Adrenal gland (tissue), 12 donors: Measurements from ENCODE around the gene RASA3. TPM values are rescaled to one million over a fixed set of nuclear protein-coding genes. Genes with fewer than 3 reads are reported as not detected.
A peak's percentile ranks its signal among the peaks of the same experiment; 100 is the strongest.
"Not testable (repeated sequence)": the region's sequence is repeated elsewhere in the genome, so short reads cannot be mapped to it uniquely, and the experiment has no call there.

ENCODE experiments used
- DNase-seq, 7 donors: peaks; one replicate each; pipeline ENCODE4 v3.0.0-alpha.2; 2019 to 2020
- H3K27ac ChIP-seq, 5 donors: fragments of 200-600 bp; sonication (generic) in 4 of 5; 1 replicate in 3 of 5; 2 replicates in 2 of 5; pipeline versions ENCODE4 v1.5.1 to v1.8.0; 2016 to 2020; ENCODE audit warnings: mild to moderate bottlenecking in 1 of 5
- H3K27me3 ChIP-seq: fragments of 200-600 bp; 2 replicates; pipeline ENCODE4 v1.8.0; 2021
- H3K36me3 ChIP-seq, 2 donors: fragments of 200-600 bp; replicated peaks in 1 of 2; 1 replicate in 1 of 2; 2 replicates in 1 of 2; pipeline versions ENCODE4 v1.5.1 to v1.8.0; 2018 to 2022
- H3K4me1 ChIP-seq, 2 donors: fragments of 200-600 bp; replicated peaks in 1 of 2; 1 replicate in 1 of 2; 2 replicates in 1 of 2; pipeline versions ENCODE4 v1.5.1 to v1.8.0; 2018 to 2021
- H3K4me3 ChIP-seq, 4 donors: fragments of 200-600 bp; sonication (generic) in 3 of 4; one replicate each; pipeline ENCODE4 v1.5.1; 2016 to 2018
- H3K9me3 ChIP-seq, 3 donors: fragments of 200-600 bp; sonication (generic) in 1 of 3; replicated peaks in 1 of 3; 1 replicate in 2 of 3; 2 replicates in 1 of 3; pipeline versions ENCODE4 v1.5.1 to v1.8.0; 2016 to 2021
- POLR2A ChIP-seq, 2 donors: fragments of 450-650 bp; IDR thresholded peaks; one replicate each; pipeline ENCODE4 v1.6.1; 2017; ENCODE audit warnings: antibody characterized with exemption in 2 of 2, mild to moderate bottlenecking in 2 of 2, moderate library complexity in 1 of 2
- WGBS, 4 donors: extraction: QIAGEN DNeasy Blood & Tissue Kit in 2 of 4; methylation state at CpG; one replicate each; pipeline versions ENCODE4 v1.1.5 to v1.1.7; 2013 to 2017; 5-methylcytosine and 5-hydroxymethylcytosine counted together
- intact Hi-C, 2 donors: fragments of 100-400 bp; cut with DNase I; formaldehyde crosslinking; loops; one replicate each; pipeline versions ENCODE4 v1.14.1 to v1.15.0; 2022 to 2023
- polyA plus RNA-seq, 3 donors: library from polyadenylated mRNA; stranded (reverse); fragments of 200-250 nt in 2 of 3; fragments of 350-450 nt in 1 of 3; fragmentation: Illumina TruSeq in 1 of 3; extraction: RNeasy Lipid Tissue Mini Kit (QIAGEN cat#74804) in 1 of 3; gene quantifications; one replicate each; pipeline ENCODE4 v1.2.3, GENCODE V29; 2013 to 2014
- total RNA-seq, 9 donors: library from RNA; depleted of rRNA in 4 of 9; stranded (reverse); fragments of >200 nt in 4 of 9; fragments of 120-200 nt in 1 of 9; fragmentation: NEBNext Ultra II Directional in 1 of 9; extraction: Animal tissue kit (Norgen Biotek cat#: 25700) in 1 of 9; gene quantifications; one replicate each; pipeline versions ENCODE4 v1.1.0 to v1.2.4, GENCODE V29; 2013 to 2023
- TF ChIP-seq, protein P1 (sequence below), 6 experiments: fragments of 450-650 bp in 4 of 6; fragments of 200-600 bp in 2 of 6; sonication (generic) in 1 of 6; IDR thresholded peaks; 1 replicate in 5 of 6; 2 replicates in 1 of 6; pipeline versions ENCODE4 v1.5.1 to v1.8.0; 2016 to 2021; ENCODE audit warnings: antibody characterized with exemption in 6 of 6, mild to moderate bottlenecking in 2 of 6, moderate library complexity in 1 of 6
- donor health status: healthy with polysubstance abuse.
- donor health status: Bipolar disorder and iron deficiency.
- donor health status: DM: yes; HTN: yes; CAD: no.
- donor health status: DM: no; HTN: no; CAD: no.
- donor health status: DM: no; HTN: no; CAD: no.
- donor health status: DM: yes; HTN: yes; CAD: no.

Gene RASA3
- total and polyA plus RNA-seq, 12 donors: 2.2 to 11.7 (median 7.3) TPM

DNA sequence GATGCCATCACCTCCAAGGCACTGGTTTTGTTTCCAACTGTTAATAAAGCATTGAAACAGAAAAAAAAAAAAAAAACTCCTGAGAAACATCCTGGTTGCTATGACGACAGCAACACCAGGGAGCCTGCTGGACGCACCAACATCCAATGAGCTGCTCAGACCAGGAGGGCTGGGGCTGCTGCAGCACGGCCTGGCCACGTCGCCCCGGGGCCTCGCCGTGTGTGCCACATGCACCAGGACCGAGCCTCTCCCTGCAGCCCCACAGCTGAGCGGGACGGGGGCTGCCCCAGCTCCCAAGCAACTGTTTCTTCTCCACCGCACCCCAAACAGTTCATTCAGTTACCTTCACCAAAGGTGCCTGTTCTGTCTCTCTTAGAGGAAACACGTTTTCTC, 54.5 kb downstream of the RASA3 start:
- H3K9me3 ChIP-seq: no peaks in the 10 kb centered on the region
- no peak overlapping the region for H3K4me3 ChIP-seq
- peaks cover 0 to 4% of the 10 kb centered on the region in 2 donors for H3K4me1 ChIP-seq
- no peaks in the 10 kb centered on the region for H3K36me3 ChIP-seq
- WGBS, 4 donors: 75 to 85% (median 77%) methylated on average over 13 of the region's 13 CpGs
- intact Hi-C loops: no loop called here
- H3K27ac ChIP-seq: peak overlapping the region in 1 of 5 donors; percentile 67
- no peak for TF ChIP-seq POLR2A (IDR thresholded peaks at IDR 0.05)
- TF ChIP-seq, protein P1, sequence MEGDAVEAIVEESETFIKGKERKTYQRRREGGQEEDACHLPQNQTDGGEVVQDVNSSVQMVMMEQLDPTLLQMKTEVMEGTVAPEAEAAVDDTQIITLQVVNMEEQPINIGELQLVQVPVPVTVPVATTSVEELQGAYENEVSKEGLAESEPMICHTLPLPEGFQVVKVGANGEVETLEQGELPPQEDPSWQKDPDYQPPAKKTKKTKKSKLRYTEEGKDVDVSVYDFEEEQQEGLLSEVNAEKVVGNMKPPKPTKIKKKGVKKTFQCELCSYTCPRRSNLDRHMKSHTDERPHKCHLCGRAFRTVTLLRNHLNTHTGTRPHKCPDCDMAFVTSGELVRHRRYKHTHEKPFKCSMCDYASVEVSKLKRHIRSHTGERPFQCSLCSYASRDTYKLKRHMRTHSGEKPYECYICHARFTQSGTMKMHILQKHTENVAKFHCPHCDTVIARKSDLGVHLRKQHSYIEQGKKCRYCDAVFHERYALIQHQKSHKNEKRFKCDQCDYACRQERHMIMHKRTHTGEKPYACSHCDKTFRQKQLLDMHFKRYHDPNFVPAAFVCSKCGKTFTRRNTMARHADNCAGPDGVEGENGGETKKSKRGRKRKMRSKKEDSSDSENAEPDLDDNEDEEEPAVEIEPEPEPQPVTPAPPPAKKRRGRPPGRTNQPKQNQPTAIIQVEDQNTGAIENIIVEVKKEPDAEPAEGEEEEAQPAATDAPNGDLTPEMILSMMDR (IDR thresholded peaks at IDR 0.05): no peak
- peak in 2 of 7 donors; percentile 10 to 84 for DNase-seq
- H3K27me3 ChIP-seq: no peaks in the 10 kb centered on the region

GRCh38 chr13:114077099-114077932, 55.1 kb downstream of the RASA3 start:
- H3K9me3 ChIP-seq: no peaks in the 10 kb centered on the region
- no peak overlapping the region for H3K4me3 ChIP-seq
- DNase-seq: peak in 4 of 7 donors; percentile 3 to 46 (median 8)
- TF ChIP-seq POLR2A (IDR thresholded peaks at IDR 0.05): no peak
- TF ChIP-seq, protein P1 (IDR thresholded peaks at IDR 0.05): no peak
- peaks cover 0 to 4% of the 10 kb centered on the region in 2 donors for H3K4me1 ChIP-seq
- no peaks in the 10 kb centered on the region for H3K36me3 ChIP-seq
- WGBS, 4 donors: 84 to 89% (median 87%) methylated on average over 26 to 34 of the region's 34 CpGs
- no peak overlapping the region for H3K27ac ChIP-seq
- no peaks in the 10 kb centered on the region for H3K27me3 ChIP-seq
- intact Hi-C loops: no loop called here

GRCh38 chr13:114076329-114077090, 55.9 kb downstream of the RASA3 start:
- Histone ChIP-seq H3K4me3 (no peak overlapping the region), H3K36me3 (no peaks in the 10 kb centered on the region), H3K4me1 (peaks cover 0 to 4% of the 10 kb centered on the region in 2 donors), H3K9me3 (no peaks in the 10 kb centered on the region), H3K27me3 (no peaks in the 10 kb centered on the region), H3K27ac (no peak overlapping the region)
- TF ChIP-seq, protein P1 (IDR thresholded peaks at IDR 0.05): no peak
- no peak for TF ChIP-seq POLR2A (IDR thresholded peaks at IDR 0.05)
- intact Hi-C loops: no loop called here
- WGBS, 4 donors: 92 to 96% (median 93%) methylated on average over 15 to 35 of the region's 35 CpGs
- DNase-seq: peak in 4 of 7 donors; percentile 3 to 48 (median 8)

- H3K27me3 ChIP-seq, H3K9me3 ChIP-seq, intact Hi-C loops, H3K27ac ChIP-seq, H3K36me3 ChIP-seq, H3K4me1 ChIP-seq, H3K4me3 ChIP-seq: not testable (repeated sequence)
- DNase-seq: peak in 1 of 7 donors; percentile 13
- WGBS, 4 donors: 87 to 97% (median 95%) methylated on average over 9 to 45 of the region's 45 CpGs
Measured at GRCh38 chr13:114075811-114076210, 56.6 kb downstream of the RASA3 start.
